Body of pancreas (tissue), 4 donors: ENCODE results near the gene ISM2.

Experiments
- CTCF ChIP-seq, 7 experiments: fragments of 450-650 bp in 4 of 7; fragments of 200-600 bp in 3 of 7; sonication (generic) in 3 of 7; IDR thresholded peaks; one replicate each; pipeline ENCODE4 v1.5.1; 2016 to 2019; ENCODE audit warnings: antibody characterized with exemption in 7 of 7
- POLR2A ChIP-seq, 3 donors: fragments of 450-650 bp; IDR thresholded peaks; one replicate each; pipeline ENCODE4 v1.6.1; 2016; ENCODE audit warnings: antibody characterized with exemption in 3 of 3, mild to moderate bottlenecking in 2 of 3

GRCh38 chr14:77516126-77516525 lies 17.5 kb upstream of the ISM2 start:
- TF ChIP-seq CTCF (IDR thresholded peaks at IDR 0.05) (no peak), POLR2A (IDR thresholded peaks at IDR 0.05) (no peak)
